GM18909 (cell line): ENCODE data around the gene LILRA1.
"Not testable (repeated sequence)": the region's sequence is repeated elsewhere in the genome, so short reads cannot be mapped to it uniquely, and the experiment has no call there.

Experiments
- ATAC-seq: cut with Tn5 transposase; IDR thresholded peaks from one replicate; pipeline ENCODE4 v1.9.1; 2021; ENCODE audit warnings: mild to moderate bottlenecking; ENCODE audit not compliant: unreplicated experiment, poor library complexity

The LILRA1 gene

GRCh38 chr19:54622431-54622830 lies 29.0 kb downstream of the LILRA1 start:
- no peak for ATAC-seq

GRCh38 chr19:54624234-54624633 lies 30.8 kb downstream of the LILRA1 start:
- peak; percentile 23 for ATAC-seq

DNA sequence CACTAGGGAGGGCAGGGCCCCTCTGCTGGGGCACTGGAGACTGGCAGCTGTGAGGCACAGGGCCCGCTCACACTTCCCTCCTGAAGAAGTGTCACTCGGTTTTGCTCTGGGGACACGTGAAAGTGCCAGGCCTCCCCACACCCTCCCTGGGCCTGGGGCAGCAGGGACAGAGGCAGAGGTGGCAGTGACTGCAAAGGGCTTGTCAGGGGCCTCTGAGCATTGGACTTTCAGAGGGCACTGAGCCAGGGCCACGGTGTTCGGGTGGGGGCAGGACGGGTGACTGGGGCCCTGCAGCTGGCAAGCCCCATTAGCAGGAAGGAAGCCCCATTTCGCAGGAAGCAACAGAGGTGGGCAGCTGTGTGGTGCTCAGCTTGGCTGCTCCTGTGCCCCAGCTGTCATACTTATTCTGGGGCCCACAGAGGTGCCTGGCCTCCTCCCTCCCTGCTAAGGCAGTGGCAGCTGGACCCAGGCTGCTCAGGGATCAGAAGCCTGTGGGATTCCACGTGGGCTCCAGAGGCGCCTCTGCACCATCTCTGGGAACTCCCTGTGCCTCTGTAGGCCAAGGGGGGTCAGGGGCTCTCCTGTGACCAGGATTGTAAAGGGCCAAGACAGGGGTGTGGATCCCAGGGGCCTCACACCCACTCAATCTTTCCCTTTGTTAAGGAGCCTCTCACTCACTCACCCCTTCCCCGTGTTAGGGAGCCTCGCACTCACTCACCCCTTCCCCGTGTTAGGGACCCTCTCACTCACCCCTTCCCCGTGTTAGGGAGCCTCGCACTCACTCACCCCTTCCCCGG lies 31.7 kb downstream of the LILRA1 start:
- peak; percentile 55 for ATAC-seq

GRCh38 chr19:54626757-54627156 lies 33.3 kb downstream of the LILRA1 start:
- no peak for ATAC-seq

DNA sequence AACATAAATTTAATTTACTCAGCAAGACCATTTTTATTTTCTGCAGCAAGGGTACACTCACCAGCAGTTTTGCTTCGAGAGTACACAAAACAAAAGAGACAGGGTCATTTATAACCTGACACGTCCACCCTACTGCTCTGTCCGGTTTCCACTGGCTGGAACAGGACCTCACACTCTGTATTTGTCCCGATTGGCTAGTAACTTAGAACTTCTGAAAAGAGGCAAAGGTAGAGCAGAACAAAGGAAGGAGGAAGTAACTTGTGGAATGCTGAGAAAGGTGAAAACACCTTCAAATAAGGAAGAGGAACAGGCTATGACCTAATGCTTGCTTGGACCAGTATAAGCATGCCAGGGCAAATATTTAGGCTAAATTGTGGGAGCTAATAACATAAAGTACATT lies 34.5 kb downstream of the LILRA1 start:
- ATAC-seq, result not testable (repeated sequence)

DNA sequence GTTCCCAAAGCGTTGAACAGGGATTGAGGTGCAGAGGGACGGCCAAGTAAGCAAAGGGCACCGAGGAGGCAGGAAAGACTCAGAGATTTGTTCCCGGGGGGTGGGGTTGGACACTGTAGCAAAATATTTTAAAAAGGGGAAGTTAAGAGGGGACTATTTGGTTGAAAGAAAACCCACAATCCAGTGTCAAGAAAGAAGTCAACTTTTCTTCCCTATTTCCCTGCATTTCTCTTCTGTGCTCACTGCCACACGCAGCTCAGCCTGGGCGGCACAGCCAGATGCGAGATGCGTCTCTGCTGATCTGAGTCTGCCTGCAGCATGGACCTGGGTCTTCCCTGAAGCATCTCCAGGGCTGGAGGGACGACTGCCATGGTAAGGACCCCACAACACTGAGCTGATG lies 36.8 kb downstream of the LILRA1 start, which contains the start of gene LILRB1:
Gene LILRB1, plus strand, starts transcription at position 223 of the 400 bp plus-strand sequence. CDS start 590 bp downstream, outside the sequence.
- not testable (repeated sequence) for ATAC-seq

DNA sequence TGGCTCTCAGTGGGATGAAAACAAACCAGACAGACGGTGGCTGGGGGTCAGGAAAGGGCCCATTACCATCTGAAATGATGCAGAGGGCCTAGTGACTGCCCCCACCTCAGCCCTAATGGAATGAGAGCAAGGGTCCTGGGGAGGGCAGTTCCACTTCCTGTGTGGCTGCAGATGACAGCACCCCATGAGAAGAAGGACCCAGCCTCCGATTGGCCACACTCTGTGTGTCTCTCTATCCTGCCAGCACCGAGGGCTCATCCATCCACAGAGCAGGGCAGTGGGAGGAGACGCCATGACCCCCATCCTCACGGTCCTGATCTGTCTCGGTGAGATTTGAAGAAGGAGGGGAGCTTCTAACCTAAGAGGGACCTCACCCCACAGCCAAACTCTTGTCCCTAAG lies 37.4 kb downstream of the LILRA1 start:
- no peak for ATAC-seq

GRCh38 chr19:54631489-54632337 lies 38.3 kb downstream of the LILRA1 start:
- ATAC-seq, result not testable (repeated sequence)

GRCh38 chr19:54632517-54632916 lies 39.1 kb downstream of the LILRA1 start:
- ATAC-seq, result not testable (repeated sequence)

- ATAC-seq, result no peak
Measured at GRCh38 chr19:54633401-54633800, 40.0 kb downstream of the LILRA1 start.

DNA sequence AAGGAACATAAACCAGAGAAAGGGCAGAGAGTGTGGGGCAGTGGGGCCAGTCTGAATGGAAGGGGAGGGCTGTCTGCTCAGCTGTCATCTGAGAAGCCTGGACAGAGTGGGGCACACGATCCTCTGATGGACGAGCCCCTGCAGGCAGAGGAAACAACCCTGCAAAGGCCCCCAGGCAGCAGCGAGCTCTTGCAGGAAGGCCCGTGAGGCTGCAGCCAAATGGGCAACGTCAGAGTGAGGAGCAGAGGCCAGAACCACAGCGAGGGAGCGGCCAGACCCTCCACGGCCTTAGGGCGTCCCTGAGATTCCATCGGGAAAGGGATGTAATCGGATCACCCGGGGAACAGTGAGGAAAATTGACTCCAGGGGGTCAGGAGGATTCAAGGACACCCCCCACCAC lies 42.6 kb downstream of the LILRA1 start:
- ATAC-seq, result not testable (repeated sequence)

- no peak for ATAC-seq
Measured at GRCh38 chr19:54638683-54639082, 45.3 kb downstream of the LILRA1 start.

- not testable (repeated sequence) for ATAC-seq
Measured at GRCh38 chr19:54642953-54643352, 49.5 kb downstream of the LILRA1 start.

DNA sequence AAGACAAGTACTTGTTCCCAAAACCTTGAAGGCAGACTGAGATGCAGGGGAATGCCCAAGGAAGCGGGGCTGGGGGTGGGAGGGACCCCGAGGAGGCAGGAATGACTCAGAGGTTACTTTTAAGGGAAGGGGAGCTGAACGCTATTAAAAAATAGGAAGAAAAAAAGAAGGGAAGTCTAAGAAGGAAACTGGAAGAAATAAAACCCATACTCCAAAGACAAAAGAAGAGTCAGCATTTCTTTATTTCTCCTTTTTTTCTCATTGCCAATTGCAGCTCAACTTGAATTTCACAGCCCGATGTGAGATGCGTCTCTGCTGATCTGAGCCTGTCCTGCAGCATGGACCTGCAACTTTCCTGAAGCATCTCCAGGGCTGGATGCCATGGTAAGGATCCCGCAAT lies 50.2 kb downstream of the LILRA1 start:
- not testable (repeated sequence) for ATAC-seq

DNA sequence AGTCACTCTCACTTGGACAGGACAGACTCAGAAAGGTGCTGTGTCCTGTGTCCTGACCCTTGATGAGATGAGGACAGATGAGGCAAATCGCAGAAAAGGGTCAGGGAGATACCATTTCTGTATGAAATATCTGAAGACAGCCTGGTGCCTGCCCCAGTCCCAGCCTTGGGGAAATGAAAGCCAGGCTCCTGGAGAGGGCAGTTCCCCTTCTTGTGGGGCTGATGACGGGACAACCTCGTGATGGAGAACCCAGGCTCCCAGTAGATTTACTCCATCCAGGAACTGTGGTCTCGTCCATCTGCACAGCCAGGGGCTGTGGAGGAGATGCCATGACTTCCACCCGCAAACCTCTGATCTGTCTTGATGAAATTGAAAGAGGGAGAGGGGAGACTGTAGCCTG lies 50.6 kb downstream of the LILRA1 start:
- no peak for ATAC-seq

DNA sequence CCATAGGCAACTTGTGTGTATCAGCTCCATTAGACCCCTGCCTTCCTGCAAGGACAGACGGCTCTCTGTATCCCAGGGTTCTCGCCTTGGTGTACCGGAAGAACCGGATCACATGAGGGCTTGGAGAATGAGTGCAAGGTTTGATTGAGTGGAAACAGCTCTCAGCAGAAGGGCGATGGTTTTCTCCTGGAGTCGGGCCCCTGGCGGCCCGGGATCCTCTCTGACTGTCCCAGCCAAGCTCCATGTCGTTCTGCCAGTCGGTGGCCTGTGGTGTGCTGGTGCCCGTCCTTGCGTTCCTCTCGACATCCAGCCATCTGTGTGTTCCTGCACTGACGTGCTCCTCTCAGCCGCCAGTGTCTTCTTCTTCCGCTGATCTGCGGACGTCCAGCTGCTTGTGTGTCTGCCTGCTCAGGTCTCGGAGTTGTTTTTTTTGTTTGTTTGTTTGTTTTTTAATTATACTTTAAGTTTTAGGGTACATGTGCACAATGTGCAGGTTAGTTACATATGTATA lies 53.0 kb downstream of the LILRA1 start:
- no peak for ATAC-seq

- no peak for ATAC-seq
Measured at GRCh38 chr19:54648129-54648528, 54.7 kb downstream of the LILRA1 start.

DNA sequence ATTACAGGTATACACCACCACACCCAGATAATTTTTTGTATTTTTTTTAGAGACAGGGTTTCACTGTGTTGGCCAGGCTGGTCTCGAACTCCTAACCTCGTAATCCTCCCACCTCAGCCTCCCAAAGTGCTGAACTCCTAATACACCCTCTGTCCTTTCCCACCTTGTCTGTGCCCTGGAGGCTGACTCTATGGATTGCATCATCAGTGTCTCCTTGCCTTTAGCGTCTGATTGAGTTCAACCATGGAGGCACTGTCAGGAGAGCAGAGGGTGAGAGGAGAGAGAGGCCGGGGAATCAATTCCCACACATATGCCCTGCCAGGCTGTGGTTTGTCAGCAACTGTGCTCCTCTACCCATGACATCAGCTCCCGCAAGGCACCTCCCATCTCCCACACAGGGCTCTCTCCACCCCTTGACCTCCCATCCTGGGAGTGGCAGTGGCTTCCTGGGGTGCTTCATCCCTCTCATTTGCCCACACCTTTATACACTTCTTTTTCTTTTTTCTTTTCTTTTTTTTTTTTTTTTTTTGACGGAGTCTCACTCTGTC lies 56.8 kb downstream of the LILRA1 start:
- no peak for ATAC-seq
